B cell (primary cell): ENCODE data around the gene CTPS2. TPM values are rescaled to one million over a fixed set of nuclear protein-coding genes. Genes with fewer than 3 reads are reported as not detected.

Experiments
- ATAC-seq: fragments of 200-7000 bp; cut with Tn5 transposase; one replicate; pipeline ENCODE4 v1.10.0; 2021; ENCODE audit warnings: low read depth, mild to moderate bottlenecking, moderate number of reproducible peaks, moderate library complexity
- CTCF ChIA-PET: fragments of 350-600 bp; sonication (Branson Sonifier 250); formaldehyde crosslinking; loops from one replicate; lab custom pipeline; 2021; ENCODE audit warnings: antibody characterized with exemption, inconsistent platforms; lab: Charles Lee
- POLR2A ChIA-PET: fragments of 350-600 bp; sonication (Branson Sonifier 250); formaldehyde crosslinking; loops from one replicate; lab custom pipeline; 2021; ENCODE audit warnings: antibody characterized with exemption; lab: Charles Lee
- DNase-seq: peaks from one replicate; pipeline ENCODE4 v3.0.0; 2013
- H2AFZ ChIP-seq: 2 replicates; pipeline ENCODE4 v1.6.1; 2012; ENCODE audit warnings: mild to moderate bottlenecking, low read depth, low read length; ENCODE audit not compliant: insufficient read depth, poor library complexity, severe bottlenecking
- H3K27ac ChIP-seq, 2 donors: 1 replicate in 1 of 2; 2 replicates in 1 of 2; pipeline ENCODE4 v1.5.1; 2012 to 2013; ENCODE audit warnings: low read length in 2 of 2, mild to moderate bottlenecking in 2 of 2, moderate library complexity in 1 of 2
- H3K27me3 ChIP-seq, 4 experiments: fragments of 200-600 bp in 1 of 4; sonication (generic) in 1 of 4; replicated peaks in 1 of 4; 1 replicate in 2 of 4; 2 replicates in 2 of 4; pipeline versions ENCODE4 v1.6.1 to v1.7.0; 2013 to 2016; ENCODE audit warnings: low read length in 3 of 4, mild to moderate bottlenecking in 2 of 4, mixed read lengths in 1 of 4, moderate library complexity in 1 of 4; ENCODE audit not compliant: insufficient read depth in 4 of 4, control insufficient read depth in 3 of 4; ENCODE audit errors: control extremely low read depth in 1 of 4
- H3K36me3 ChIP-seq, 2 experiments: replicated peaks in 1 of 2; 1 replicate in 1 of 2; 2 replicates in 1 of 2; pipeline versions ENCODE4 v1.6.1 to v1.7.1; 2013; ENCODE audit warnings: low read length in 1 of 2; ENCODE audit not compliant: insufficient read depth in 2 of 2, control insufficient read depth in 1 of 2; ENCODE audit errors: control extremely low read depth in 1 of 2, extremely low read depth in 1 of 2
- H3K4me1 ChIP-seq, 2 donors: fragments of 200-600 bp in 1 of 2; sonication (generic) in 1 of 2; 1 replicate in 1 of 2; 2 replicates in 1 of 2; pipeline versions ENCODE4 v1.5.1 to v1.6.1; 2013 to 2017; ENCODE audit warnings: low read length in 2 of 2; ENCODE audit not compliant: control insufficient read depth in 2 of 2, insufficient read depth in 2 of 2
- H3K4me2 ChIP-seq: replicated peaks from 2 replicates; pipeline ENCODE3; 2012; ENCODE audit warnings: mild to moderate bottlenecking, low read depth, low read length; ENCODE audit not compliant: poor library complexity, severe bottlenecking
- H3K4me3 ChIP-seq, 5 experiments: fragments of 200-600 bp in 1 of 5; sonication (generic) in 1 of 5; 1 replicate in 3 of 5; 2 replicates in 2 of 5; pipeline versions ENCODE4 v1.5.1 to v1.7.0; 2011 to 2016; ENCODE audit warnings: low read length in 4 of 5, mild to moderate bottlenecking in 4 of 5, low read depth in 2 of 5, control low read depth in 1 of 5, moderate library complexity in 1 of 5; ENCODE audit not compliant: insufficient read depth in 1 of 5; ENCODE audit errors: control extremely low read depth in 1 of 5, extremely low read depth in 1 of 5
- H3K79me2 ChIP-seq: fragments of 200-600 bp; sonication (generic); one replicate; pipeline ENCODE4 v1.6.0; 2016; ENCODE audit warnings: low read length; ENCODE audit not compliant: control insufficient read depth, insufficient read depth
- H3K9ac ChIP-seq: fragments of 200-600 bp; sonication (generic); 2 replicates; pipeline ENCODE4 v1.6.1; 2017; ENCODE audit warnings: mild to moderate bottlenecking, low read length, moderate library complexity
- H3K9me3 ChIP-seq, 3 donors: one replicate each; pipeline versions ENCODE4 v1.6.1 to v1.7.1; 2013; ENCODE audit warnings: low read length in 2 of 3; ENCODE audit not compliant: control insufficient read depth in 2 of 3, insufficient read depth in 1 of 3; ENCODE audit errors: control extremely low read depth in 1 of 3
- H4K20me1 ChIP-seq: 2 replicates; pipeline ENCODE4 v1.6.0; 2012; ENCODE audit warnings: mild to moderate bottlenecking, low read length; ENCODE audit not compliant: insufficient read depth, control insufficient read depth, poor library complexity, severe bottlenecking
- H3K27ac Mint-ChIP-seq: one replicate; pipeline ENCODE4 v1.8.0; 2021; ENCODE audit warnings: mixed read lengths
- H3K27me3 Mint-ChIP-seq: one replicate; pipeline ENCODE4 v1.8.0; 2021; ENCODE audit warnings: mixed read lengths
- H3K4me1 Mint-ChIP-seq: one replicate; pipeline ENCODE4 v1.8.0; 2021; ENCODE audit warnings: mixed read lengths
- H3K4me3 Mint-ChIP-seq: one replicate; pipeline ENCODE4 v1.8.0; 2021; ENCODE audit warnings: mixed read lengths
- H3K9me3 Mint-ChIP-seq: one replicate; pipeline ENCODE4 v1.8.0; 2022; ENCODE audit warnings: mixed read lengths; ENCODE audit not compliant: insufficient read depth
- EZH2 ChIP-seq: IDR thresholded peaks from 2 replicates; pipeline ENCODE4 v1.6.1; 2012; ENCODE audit warnings: borderline replicate concordance, low read depth, mild to moderate bottlenecking, moderate library complexity, low read length; ENCODE audit not compliant: insufficient read depth, poor library complexity, severe bottlenecking
- WGBS: methylation state at CpG from one replicate; pipeline ENCODE4 v1.1.5; 2013; ENCODE audit warnings: missing lambda C conversion rate; ENCODE audit not compliant: insufficient coverage; 5-methylcytosine and 5-hydroxymethylcytosine counted together
- intact Hi-C: fragments of 100-400 bp; cut with micrococcal nuclease; formaldehyde crosslinking; loops from one replicate; pipeline ENCODE4 v1.10.0; 2022
- polyA plus RNA-seq: library from polyadenylated mRNA; depleted of rRNA; stranded (reverse); fragments of >200 nt; gene quantifications from 2 replicates; pipeline ENCODE4 v1.2.3, GENCODE V29; 2012
- total RNA-seq, 2 donors: library from RNA; stranded (reverse); fragments of 120-200 nt in 1 of 2; gene quantifications; 1 replicate in 1 of 2; 2 replicates in 1 of 2; pipeline versions ENCODE4 v1.2.3 to v1.2.4, GENCODE V29; 2013 to 2022
- TF ChIP-seq, protein P1 (sequence below): fragments of 200-600 bp; IDR thresholded peaks from one replicate; pipeline ENCODE4 v1.8.0; 2022; ENCODE audit warnings: antibody characterized with exemption, mild to moderate bottlenecking

The CTPS2 gene
- total and polyA plus RNA-seq, 2 donors (not counting 1 experiment from before 2014, with no cell fraction given), result 2.5 to 11.7 TPM

DNA sequence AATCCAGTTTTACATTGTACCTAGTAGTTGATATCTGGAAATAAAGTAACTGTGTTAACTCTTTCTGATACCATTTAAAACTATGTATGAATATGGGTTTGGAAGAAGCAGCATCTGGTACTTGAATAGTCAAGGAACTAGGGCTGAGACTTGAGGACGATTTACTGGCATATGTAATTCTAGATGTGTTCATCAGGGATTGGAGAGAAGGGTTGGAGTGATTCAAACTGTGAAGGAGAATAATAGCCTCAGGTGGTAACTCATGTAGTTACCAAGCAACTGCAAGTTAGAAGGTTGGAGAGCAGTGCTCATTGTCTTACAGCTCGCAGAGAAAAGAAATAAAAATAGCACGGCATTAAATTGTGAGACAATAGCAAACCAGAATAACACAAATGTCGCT lies 44.3 kb upstream of the CTPS2 start:
- no peaks in the 10 kb centered on the region for H4K20me1 ChIP-seq
- ATAC-seq (no peak), DNase-seq (no peak)
- H3K4me1 ChIP-seq, result no peaks in the 10 kb centered on the region
- Mint-ChIP-seq H3K27me3 (no peaks in the 10 kb centered on the region), H3K4me3 (no peak overlapping the region), H3K9me3 (no peaks in the 10 kb centered on the region), H3K27ac (no peak overlapping the region), H3K4me1 (no peaks in the 10 kb centered on the region)
- H3K27ac ChIP-seq, result no peak overlapping the region
- no peak overlapping the region for H2AFZ ChIP-seq
- ChIA-PET POLR2A (no interaction called here), CTCF (no interaction called here)
- WGBS, result no CpG with 5 or more reads among the region's 4 CpGs
- H3K79me2 ChIP-seq, result no peaks in the 10 kb centered on the region
- H3K9me3 ChIP-seq, result no peaks in the 10 kb centered on the region
- no peak overlapping the region for H3K4me3 ChIP-seq
- TF ChIP-seq, protein P1, sequence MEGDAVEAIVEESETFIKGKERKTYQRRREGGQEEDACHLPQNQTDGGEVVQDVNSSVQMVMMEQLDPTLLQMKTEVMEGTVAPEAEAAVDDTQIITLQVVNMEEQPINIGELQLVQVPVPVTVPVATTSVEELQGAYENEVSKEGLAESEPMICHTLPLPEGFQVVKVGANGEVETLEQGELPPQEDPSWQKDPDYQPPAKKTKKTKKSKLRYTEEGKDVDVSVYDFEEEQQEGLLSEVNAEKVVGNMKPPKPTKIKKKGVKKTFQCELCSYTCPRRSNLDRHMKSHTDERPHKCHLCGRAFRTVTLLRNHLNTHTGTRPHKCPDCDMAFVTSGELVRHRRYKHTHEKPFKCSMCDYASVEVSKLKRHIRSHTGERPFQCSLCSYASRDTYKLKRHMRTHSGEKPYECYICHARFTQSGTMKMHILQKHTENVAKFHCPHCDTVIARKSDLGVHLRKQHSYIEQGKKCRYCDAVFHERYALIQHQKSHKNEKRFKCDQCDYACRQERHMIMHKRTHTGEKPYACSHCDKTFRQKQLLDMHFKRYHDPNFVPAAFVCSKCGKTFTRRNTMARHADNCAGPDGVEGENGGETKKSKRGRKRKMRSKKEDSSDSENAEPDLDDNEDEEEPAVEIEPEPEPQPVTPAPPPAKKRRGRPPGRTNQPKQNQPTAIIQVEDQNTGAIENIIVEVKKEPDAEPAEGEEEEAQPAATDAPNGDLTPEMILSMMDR, result no peak
- no peak for TF ChIP-seq EZH2
- H3K27me3 ChIP-seq, result no peaks in the 10 kb centered on the region
- H3K36me3 ChIP-seq, result peaks cover 6 to 17% of the 10 kb centered on the region in 2 experiments
- no peak overlapping the region for H3K9ac ChIP-seq
- no peak overlapping the region for H3K4me2 ChIP-seq
- intact Hi-C loops, result no loop called here

DNA sequence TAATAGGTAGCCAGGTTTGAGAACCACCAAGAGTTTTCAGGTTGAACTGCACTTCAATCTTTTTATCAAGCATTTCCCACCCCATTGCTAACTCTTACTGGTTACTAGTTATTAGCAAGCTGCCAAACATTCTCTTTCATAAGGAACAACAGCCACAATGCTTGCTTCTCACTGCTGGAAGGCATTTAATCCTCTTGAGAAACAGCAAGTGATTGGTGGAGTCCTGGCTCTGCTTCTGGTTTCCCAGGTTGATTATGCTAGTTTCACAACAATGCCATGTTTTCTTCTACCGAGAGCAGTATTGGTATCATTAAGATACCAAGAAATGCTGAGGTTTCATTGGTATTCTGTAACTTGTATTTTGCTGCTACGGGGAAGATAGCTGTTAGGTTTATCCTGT lies 41.5 kb upstream of the CTPS2 start:
- TF ChIP-seq, protein P1, result no peak
- TF ChIP-seq EZH2, result no peak
- no peaks in the 10 kb centered on the region for H3K27me3 ChIP-seq
- no peaks in the 10 kb centered on the region for H3K4me1 ChIP-seq
- H3K27ac ChIP-seq, result no peak overlapping the region
- ChIA-PET POLR2A (no interaction called here), CTCF (no interaction called here)
- H3K9ac ChIP-seq, result no peak overlapping the region
- DNase-seq (no peak), ATAC-seq (no peak)
- no peaks in the 10 kb centered on the region for H3K4me1 Mint-ChIP-seq
- H4K20me1 ChIP-seq, result no peaks in the 10 kb centered on the region
- no CpG with 5 or more reads among the region's 2 CpGs for WGBS
- H3K4me3 ChIP-seq, result no peak overlapping the region
- H3K27ac Mint-ChIP-seq, result no peak overlapping the region
- no peak overlapping the region for H3K4me3 Mint-ChIP-seq
- no peaks in the 10 kb centered on the region for H3K27me3 Mint-ChIP-seq
- no peaks in the 10 kb centered on the region for H3K9me3 ChIP-seq
- no peaks in the 10 kb centered on the region for H3K79me2 ChIP-seq
- intact Hi-C loops, result no loop called here
- H3K4me2 ChIP-seq, result no peak overlapping the region
- peaks cover 6 to 16% of the 10 kb centered on the region in 2 experiments for H3K36me3 ChIP-seq
- H2AFZ ChIP-seq, result no peak overlapping the region
- H3K9me3 Mint-ChIP-seq, result no peaks in the 10 kb centered on the region
